Stimulated activated naive B cell treated with anti-CD40 and anti-IgM and Interleukin-4, amounts not matched to agents 10 μg/mL and 1 μg/mL and 100 μg/mL, for 72 hours (primary cell): ENCODE data around the gene TRIB2.
A peak's percentile ranks its signal among the peaks of the same experiment; 100 is the strongest.

Experiments
- ATAC-seq, 2 donors: fragments of 150-1000 bp; cut with Tn5 transposase; replicated peaks; 2 replicates each; pipeline ENCODE4 v1.10.0; 2021; ENCODE audit warnings: moderate library complexity in 1 of 2
- DNase-seq: peaks from one replicate; pipeline ENCODE4 v3.0.0; 2021
- H3K27ac Mint-ChIP-seq: one replicate; pipeline ENCODE4 v1.8.0; 2022; ENCODE audit warnings: mild to moderate bottlenecking, mixed read lengths
- H3K27me3 Mint-ChIP-seq, 2 donors: one replicate each; pipeline ENCODE4 v1.8.0; 2022; ENCODE audit warnings: mixed read lengths in 2 of 2
- H3K36me3 Mint-ChIP-seq, 2 donors: one replicate each; pipeline ENCODE4 v1.8.0; 2022; ENCODE audit warnings: mixed read lengths in 2 of 2, mild to moderate bottlenecking in 1 of 2
- H3K4me1 Mint-ChIP-seq, 2 donors: one replicate each; pipeline ENCODE4 v1.8.0; 2022; ENCODE audit warnings: mixed read lengths in 2 of 2, mild to moderate bottlenecking in 1 of 2
- H3K4me3 Mint-ChIP-seq, 2 donors: one replicate each; pipeline ENCODE4 v1.8.0; 2022; ENCODE audit warnings: mild to moderate bottlenecking in 2 of 2, mixed read lengths in 2 of 2, moderate library complexity in 1 of 2
- H3K9me3 Mint-ChIP-seq, 2 donors: one replicate each; pipeline ENCODE4 v1.8.0; 2022; ENCODE audit warnings: mixed read lengths in 2 of 2, mild to moderate bottlenecking in 1 of 2

The TRIB2 gene

GRCh38 chr2:12685145-12685544 is 31.6 kb upstream of the TRIB2 start:
- Mint-ChIP-seq H3K9me3 (peaks cover 8 to 9% of the 10 kb centered on the region in 2 donors), H3K4me3 (no peak overlapping the region), H3K36me3 (peaks cover under 1 to 2% of the 10 kb centered on the region in 2 donors), H3K27ac (no peak overlapping the region), H3K27me3 (peaks cover 32 to 50% of the 10 kb centered on the region in 2 donors), H3K4me1 (peaks cover 0 to 2% of the 10 kb centered on the region in 2 donors)
- no peak for ATAC-seq
- no peak for DNase-seq

GRCh38 chr2:12685956-12686355 is 30.8 kb upstream of the TRIB2 start:
- Mint-ChIP-seq H3K4me3 (no peak overlapping the region), H3K36me3 (peaks cover 0 to 2% of the 10 kb centered on the region in 2 donors), H3K27me3 (peaks cover 32 to 52% of the 10 kb centered on the region in 2 donors), H3K9me3 (peaks cover 6 to 9% of the 10 kb centered on the region in 2 donors), H3K4me1 (peaks cover 0 to 2% of the 10 kb centered on the region in 2 donors), H3K27ac (no peak overlapping the region)
- DNase-seq = no peak
- no peak for ATAC-seq

- H3K27me3 Mint-ChIP-seq = peaks cover 32 to 46% of the 10 kb centered on the region in 2 donors
- peaks cover 6 to 7% of the 10 kb centered on the region in 2 donors for H3K9me3 Mint-ChIP-seq
- H3K27ac Mint-ChIP-seq = peak overlapping the region; percentile 3
- ATAC-seq = no peak
- peaks cover 0 to 2% of the 10 kb centered on the region in 2 donors for H3K36me3 Mint-ChIP-seq
- H3K4me1 Mint-ChIP-seq = peaks cover 0 to 2% of the 10 kb centered on the region in 2 donors
- H3K4me3 Mint-ChIP-seq = no peak overlapping the region
- no peak for DNase-seq
Measured at GRCh38 chr2:12686708-12687283, 29.9 kb upstream of the TRIB2 start.

GRCh38 chr2:12688091-12688490 is 28.6 kb upstream of the TRIB2 start:
- peaks cover 0 to 2% of the 10 kb centered on the region in 2 donors for H3K4me1 Mint-ChIP-seq
- no peak for DNase-seq
- H3K27me3 Mint-ChIP-seq = peaks cover 22 to 37% of the 10 kb centered on the region in 2 donors
- ATAC-seq = no peak
- no peak overlapping the region for H3K27ac Mint-ChIP-seq
- H3K9me3 Mint-ChIP-seq = peaks cover 9 to 11% of the 10 kb centered on the region in 2 donors
- no peak overlapping the region for H3K4me3 Mint-ChIP-seq
- peaks cover 0 to 7% of the 10 kb centered on the region in 2 donors for H3K36me3 Mint-ChIP-seq

GRCh38 chr2:12688893-12689292 is 27.8 kb upstream of the TRIB2 start:
- Mint-ChIP-seq H3K36me3 (peaks cover 0 to 7% of the 10 kb centered on the region in 2 donors), H3K4me1 (peaks cover 0 to 2% of the 10 kb centered on the region in 2 donors), H3K27me3 (peaks cover 22 to 36% of the 10 kb centered on the region in 2 donors), H3K4me3 (no peak overlapping the region), H3K27ac (no peak overlapping the region), H3K9me3 (peaks cover 11% of the 10 kb centered on the region in 2 donors)
- ATAC-seq (no peak), DNase-seq (no peak)

- Mint-ChIP-seq H3K27ac (no peak overlapping the region), H3K9me3 (peaks cover 11% of the 10 kb centered on the region in 2 donors), H3K27me3 (peaks cover 0 to 14% of the 10 kb centered on the region in 2 donors), H3K4me1 (peaks cover 0 to 2% of the 10 kb centered on the region in 2 donors), H3K36me3 (peaks cover 0 to 6% of the 10 kb centered on the region in 2 donors), H3K4me3 (no peak overlapping the region)
- ATAC-seq = no peak
- DNase-seq = no peak
Measured at GRCh38 chr2:12693509-12693908, 23.2 kb upstream of the TRIB2 start.

- Mint-ChIP-seq H3K9me3 (peaks cover 5 to 6% of the 10 kb centered on the region in 2 donors), H3K4me1 (peaks cover 0 to 2% of the 10 kb centered on the region in 2 donors), H3K27me3 (peaks cover 2 to 17% of the 10 kb centered on the region in 2 donors), H3K36me3 (peaks cover 0 to 5% of the 10 kb centered on the region in 2 donors), H3K27ac (no peak overlapping the region), H3K4me3 (no peak overlapping the region)
- DNase-seq (no peak), ATAC-seq (peak; percentile 66 to 67)
Measured at GRCh38 chr2:12694990-12695774, 21.6 kb upstream of the TRIB2 start.

- no peaks in the 10 kb centered on the region for H3K36me3 Mint-ChIP-seq
Measured at GRCh38 chr2:12697617-12698016, 19.1 kb upstream of the TRIB2 start.

GRCh38 chr2:12700989-12701388 is 15.7 kb upstream of the TRIB2 start:
- Mint-ChIP-seq H3K36me3 (no peaks in the 10 kb centered on the region), H3K27ac (no peak overlapping the region), H3K9me3 (peaks cover 6 to 9% of the 10 kb centered on the region in 2 donors), H3K27me3 (peaks cover 20 to 31% of the 10 kb centered on the region in 2 donors), H3K4me3 (no peak overlapping the region), H3K4me1 (peaks cover 4 to 7% of the 10 kb centered on the region in 2 donors)
- no peak for ATAC-seq
- no peak for DNase-seq

More at GRCh38 chr2:12697617-12698016, 19.1 kb upstream of the TRIB2 start:
- H3K4me3 Mint-ChIP-seq = no peak overlapping the region
- H3K27me3 Mint-ChIP-seq = peaks cover 20 to 33% of the 10 kb centered on the region in 2 donors
- ATAC-seq = no peak
- DNase-seq = no peak
- H3K9me3 Mint-ChIP-seq = peaks cover 0 to 1% of the 10 kb centered on the region in 2 donors
- H3K4me1 Mint-ChIP-seq = peaks cover 6 to 7% of the 10 kb centered on the region in 2 donors
- no peak overlapping the region for H3K27ac Mint-ChIP-seq

- Mint-ChIP-seq H3K36me3 (no peaks in the 10 kb centered on the region), H3K27ac (no peak overlapping the region), H3K9me3 (peaks cover 6 to 9% of the 10 kb centered on the region in 2 donors), H3K4me3 (no peak overlapping the region), H3K27me3 (peaks cover 20 to 31% of the 10 kb centered on the region in 2 donors), H3K4me1 (peaks cover 4 to 7% of the 10 kb centered on the region in 2 donors)
- ATAC-seq (no peak), DNase-seq (no peak)
Measured at GRCh38 chr2:12701786-12702167, 15.0 kb upstream of the TRIB2 start.

- H3K27me3 Mint-ChIP-seq = peaks cover 20 to 31% of the 10 kb centered on the region in 2 donors
- no peak overlapping the region for H3K4me3 Mint-ChIP-seq
- ATAC-seq (peak in 1 of 2 donors; percentile 12), DNase-seq (no peak)
- H3K36me3 Mint-ChIP-seq = no peaks in the 10 kb centered on the region
- H3K27ac Mint-ChIP-seq = no peak overlapping the region
- peaks cover 4 to 7% of the 10 kb centered on the region in 2 donors for H3K4me1 Mint-ChIP-seq
- peaks cover 6 to 9% of the 10 kb centered on the region in 2 donors for H3K9me3 Mint-ChIP-seq
Measured at GRCh38 chr2:12702168-12703121, 14.3 kb upstream of the TRIB2 start.

GRCh38 chr2:12704378-12704777 is 12.4 kb upstream of the TRIB2 start:
- no peak overlapping the region for H3K4me3 Mint-ChIP-seq
- peaks cover 5 to 7% of the 10 kb centered on the region in 2 donors for H3K4me1 Mint-ChIP-seq
- peaks cover 20 to 26% of the 10 kb centered on the region in 2 donors for H3K27me3 Mint-ChIP-seq
- DNase-seq (no peak), ATAC-seq (no peak)
- no peaks in the 10 kb centered on the region for H3K36me3 Mint-ChIP-seq
- H3K27ac Mint-ChIP-seq = no peak overlapping the region
- H3K9me3 Mint-ChIP-seq = peaks cover 6 to 9% of the 10 kb centered on the region in 2 donors

- peak overlapping the region; percentile 25 for H3K27ac Mint-ChIP-seq
Measured at GRCh38 chr2:12705230-12705629, 11.5 kb upstream of the TRIB2 start.

GRCh38 chr2:12705742-12706141 is 11.0 kb upstream of the TRIB2 start:
- H3K27me3 Mint-ChIP-seq = peaks cover 13 to 14% of the 10 kb centered on the region in 2 donors
- peaks cover 6 to 9% of the 10 kb centered on the region in 2 donors for H3K9me3 Mint-ChIP-seq
- no peaks in the 10 kb centered on the region for H3K36me3 Mint-ChIP-seq
- H3K27ac Mint-ChIP-seq = no peak overlapping the region
- H3K4me1 Mint-ChIP-seq = peaks cover 9 to 11% of the 10 kb centered on the region in 2 donors
- no peak for DNase-seq
- no peak overlapping the region for H3K4me3 Mint-ChIP-seq
- no peak for ATAC-seq

More at GRCh38 chr2:12705230-12705629, 11.5 kb upstream of the TRIB2 start:
- peaks cover 17 to 19% of the 10 kb centered on the region in 2 donors for H3K27me3 Mint-ChIP-seq
- no peak for DNase-seq
- H3K9me3 Mint-ChIP-seq = peaks cover 6 to 9% of the 10 kb centered on the region in 2 donors
- no peak overlapping the region for H3K4me3 Mint-ChIP-seq
- no peak for ATAC-seq
- no peaks in the 10 kb centered on the region for H3K36me3 Mint-ChIP-seq
- peaks cover 7 to 8% of the 10 kb centered on the region in 2 donors for H3K4me1 Mint-ChIP-seq
